Body of pancreas (tissue), 4 donors: Measurements from ENCODE around the gene CHST10.

Experiments used
- POLR2A ChIP-seq, 3 donors: fragments of 450-650 bp; IDR thresholded peaks; one replicate each; pipeline ENCODE4 v1.6.1; 2016; ENCODE audit warnings: antibody characterized with exemption in 3 of 3, mild to moderate bottlenecking in 2 of 3
- TF ChIP-seq, protein P1 (sequence below), 7 experiments: fragments of 450-650 bp in 4 of 7; fragments of 200-600 bp in 3 of 7; sonication (generic) in 3 of 7; IDR thresholded peaks; one replicate each; pipeline ENCODE4 v1.5.1; 2016 to 2019; ENCODE audit warnings: antibody characterized with exemption in 7 of 7

DNA sequence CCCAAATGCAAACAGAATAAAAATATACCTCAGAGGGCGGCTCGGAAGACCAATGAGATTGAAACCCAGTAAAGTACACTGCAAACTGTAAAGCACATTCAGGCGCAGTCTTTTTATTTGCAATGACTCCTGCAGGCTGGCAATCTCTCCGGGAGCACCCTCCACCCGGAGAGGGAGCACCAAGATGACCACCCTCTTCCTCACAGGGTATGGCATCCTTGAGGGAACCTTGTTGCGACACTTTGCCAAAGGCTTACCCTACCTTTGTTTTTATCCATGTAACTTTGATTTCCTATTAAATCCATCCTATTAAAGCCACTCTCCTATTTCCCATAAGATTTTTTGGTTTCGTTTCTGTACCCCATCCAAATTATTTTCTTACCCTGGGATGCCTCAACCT, 16.2 kb downstream of the CHST10 start:
- TF ChIP-seq, protein P1, sequence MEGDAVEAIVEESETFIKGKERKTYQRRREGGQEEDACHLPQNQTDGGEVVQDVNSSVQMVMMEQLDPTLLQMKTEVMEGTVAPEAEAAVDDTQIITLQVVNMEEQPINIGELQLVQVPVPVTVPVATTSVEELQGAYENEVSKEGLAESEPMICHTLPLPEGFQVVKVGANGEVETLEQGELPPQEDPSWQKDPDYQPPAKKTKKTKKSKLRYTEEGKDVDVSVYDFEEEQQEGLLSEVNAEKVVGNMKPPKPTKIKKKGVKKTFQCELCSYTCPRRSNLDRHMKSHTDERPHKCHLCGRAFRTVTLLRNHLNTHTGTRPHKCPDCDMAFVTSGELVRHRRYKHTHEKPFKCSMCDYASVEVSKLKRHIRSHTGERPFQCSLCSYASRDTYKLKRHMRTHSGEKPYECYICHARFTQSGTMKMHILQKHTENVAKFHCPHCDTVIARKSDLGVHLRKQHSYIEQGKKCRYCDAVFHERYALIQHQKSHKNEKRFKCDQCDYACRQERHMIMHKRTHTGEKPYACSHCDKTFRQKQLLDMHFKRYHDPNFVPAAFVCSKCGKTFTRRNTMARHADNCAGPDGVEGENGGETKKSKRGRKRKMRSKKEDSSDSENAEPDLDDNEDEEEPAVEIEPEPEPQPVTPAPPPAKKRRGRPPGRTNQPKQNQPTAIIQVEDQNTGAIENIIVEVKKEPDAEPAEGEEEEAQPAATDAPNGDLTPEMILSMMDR (IDR thresholded peaks at IDR 0.05): no peak
- no peak for TF ChIP-seq POLR2A (IDR thresholded peaks at IDR 0.05)
